GM21786 (cell line): ENCODE results near the gene ZC3H12C.
"Not testable (repeated sequence)": the region's sequence is repeated elsewhere in the genome, so short reads cannot be mapped to it uniquely, and the experiment has no call there.

Experiments
- ATAC-seq: cut with Tn5 transposase; IDR thresholded peaks from one replicate; pipeline ENCODE4 v1.9.1; 2021; ENCODE audit not compliant: unreplicated experiment

The ZC3H12C gene

DNA sequence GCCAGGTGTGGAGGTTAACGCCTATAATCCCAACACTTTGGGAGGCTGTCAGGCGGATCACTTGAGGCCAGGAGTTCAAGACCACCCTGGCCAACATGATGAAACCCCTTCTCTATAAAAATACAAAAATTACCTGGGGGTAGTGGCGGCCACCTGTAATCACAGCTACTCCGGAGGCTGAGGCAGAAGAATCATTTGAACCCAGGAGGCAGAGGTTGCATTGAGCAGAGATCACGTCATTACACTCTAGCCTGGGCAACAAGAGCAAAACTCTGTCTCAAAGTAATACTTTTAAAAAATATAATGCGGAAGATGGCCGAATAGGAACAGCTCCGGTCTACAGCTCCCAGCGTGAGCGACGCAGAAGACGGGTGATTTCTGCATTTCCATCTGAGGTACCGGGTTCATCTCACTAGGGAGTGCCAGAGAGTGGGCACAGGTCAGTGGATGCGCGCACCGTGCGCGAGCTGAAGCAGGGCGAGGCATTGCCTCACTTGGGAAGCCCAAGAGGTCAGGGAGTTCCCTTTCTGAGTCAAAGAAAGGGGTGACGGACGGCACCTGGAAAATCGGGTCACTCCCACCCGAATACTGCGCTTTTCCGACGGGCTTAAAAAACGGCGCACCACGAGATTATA, 115.6 kb downstream of the ZC3H12C start:
- not testable (repeated sequence) for ATAC-seq

- not testable (repeated sequence) for ATAC-seq
Observed at GRCh38 chr11:110209313-110209694, 116.1 kb downstream of the ZC3H12C start.

DNA sequence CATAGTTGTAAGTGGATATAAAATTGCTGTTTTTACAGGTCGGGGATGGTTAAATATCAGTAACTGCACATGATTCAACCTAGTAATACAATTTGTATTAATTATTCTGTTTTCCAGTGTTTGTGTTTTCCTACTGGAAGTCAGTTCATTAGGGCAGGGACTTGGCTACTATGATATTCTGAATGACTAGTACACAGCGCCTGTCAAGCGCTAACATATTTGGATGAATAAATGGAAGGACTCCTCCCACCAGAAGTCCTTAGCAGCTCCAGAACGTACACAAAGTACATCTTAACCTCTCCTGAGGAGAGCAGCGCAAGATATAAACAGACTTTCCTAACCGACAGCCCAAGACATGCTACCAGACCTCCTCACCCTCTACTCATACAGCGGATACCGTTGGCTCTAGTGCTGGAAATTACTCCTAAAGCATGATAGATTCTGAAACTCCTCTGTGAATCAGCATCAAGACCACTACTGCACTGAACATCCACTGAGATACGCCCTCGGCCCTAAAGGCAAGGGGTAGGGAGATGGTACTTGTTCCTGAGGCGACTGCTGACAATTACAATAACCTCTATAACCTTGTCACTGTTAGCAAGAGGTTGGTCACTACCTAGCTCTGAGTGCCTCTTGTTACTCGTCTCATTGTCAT, 124.2 kb downstream of the ZC3H12C start:
- no peak for ATAC-seq

DNA sequence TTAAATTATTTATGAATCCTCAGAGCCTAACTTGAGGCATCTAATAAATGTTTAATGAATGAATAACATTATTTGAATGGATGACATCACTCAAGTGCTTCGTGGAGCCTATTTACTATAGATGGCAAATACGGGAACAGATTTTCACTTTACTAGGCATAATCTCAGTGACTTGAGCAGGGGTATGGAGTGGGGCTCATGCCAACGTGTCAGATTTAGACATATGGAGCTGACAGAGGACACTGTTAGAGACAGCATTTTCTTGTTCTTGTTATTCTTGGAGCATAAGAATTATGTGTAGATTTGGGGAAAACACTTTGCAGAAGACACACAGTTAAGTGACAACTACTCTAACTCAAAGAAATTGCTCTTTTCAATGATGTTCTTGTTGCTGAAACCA, 124.7 kb downstream of the ZC3H12C start:
- no peak for ATAC-seq

GRCh38 chr11:110219006-110219785, 126.0 kb downstream of the ZC3H12C start:
- ATAC-seq, result no peak
